ENCODE results near the gene PFN3.

Gene PFN3

GRCh38 chr5:177399997-177400868 lies at the start of gene PFN3:
Gene PFN3, minus strand, starts transcription at chr5:177400661. Its CDS starts 85 bp downstream, at chr5:177400576.
- no peaks in the 10 kb centered on the region for H3K36me3 ChIP-seq (ENCODE audit: insufficient read depth, low read length)
- H3K27ac ChIP-seq (ENCODE audit: low read depth, low read length) = no peak within 1 kb of the TSS
- no peak within 1 kb of the TSS for H3K9ac ChIP-seq (ENCODE audit: low read length)
- no peak within 1 kb of the TSS for H3K4me3 ChIP-seq (ENCODE audit: low read depth in 1 of 2, low read length in 2 of 2)
- H3K9me3 ChIP-seq (ENCODE audit: low read length) = no peaks in the 10 kb centered on the region
- H3K27me3 ChIP-seq (ENCODE audit: control insufficient read depth in 1 of 2, insufficient read depth in 2 of 2, low read length in 2 of 2) = peaks cover 49 to 85% of the 10 kb centered on the region in 2 donors
- peaks cover 23% of the 10 kb centered on the region for H3K4me1 ChIP-seq (ENCODE audit: insufficient read depth, low read length)

- no peak overlapping the region for H3K27ac ChIP-seq (ENCODE audit: low read depth, low read length)
- no peak overlapping the region for H3K4me3 ChIP-seq (ENCODE audit: low read depth in 1 of 2, low read length in 2 of 2)
- no peaks in the 10 kb centered on the region for H3K9me3 ChIP-seq (ENCODE audit: low read length)
- H3K4me1 ChIP-seq (ENCODE audit: insufficient read depth, low read length) = peaks cover 22% of the 10 kb centered on the region
- H3K9ac ChIP-seq (ENCODE audit: low read length) = no peak overlapping the region
- no peaks in the 10 kb centered on the region for H3K36me3 ChIP-seq (ENCODE audit: insufficient read depth, low read length)
- peaks cover 47 to 66% of the 10 kb centered on the region in 2 donors for H3K27me3 ChIP-seq (ENCODE audit: control insufficient read depth in 1 of 2, insufficient read depth in 2 of 2, low read length in 2 of 2)
Measured at GRCh38 chr5:177449140-177450061, 48.9 kb upstream of the PFN3 start.

- H3K27ac ChIP-seq (ENCODE audit: low read depth, low read length) = no peak overlapping the region
- H3K36me3 ChIP-seq (ENCODE audit: insufficient read depth, low read length) = no peaks in the 10 kb centered on the region
- H3K9ac ChIP-seq (ENCODE audit: low read length) = no peak overlapping the region
- H3K4me1 ChIP-seq (ENCODE audit: insufficient read depth, low read length) = peaks cover 15% of the 10 kb centered on the region
- H3K4me3 ChIP-seq (ENCODE audit: low read depth in 1 of 2, low read length in 2 of 2) = no peak overlapping the region
- H3K27me3 ChIP-seq (ENCODE audit: control insufficient read depth in 1 of 2, insufficient read depth in 2 of 2, low read length in 2 of 2) = peaks cover 47 to 65% of the 10 kb centered on the region in 2 donors
- H3K9me3 ChIP-seq (ENCODE audit: low read length) = no peaks in the 10 kb centered on the region
Measured at GRCh38 chr5:177448244-177448950, 47.9 kb upstream of the PFN3 start.

- Histone ChIP-seq H3K9ac (ENCODE audit: low read length) (no peak overlapping the region), H3K9me3 (ENCODE audit: low read length) (no peaks in the 10 kb centered on the region), H3K27ac (ENCODE audit: low read depth, low read length) (no peak overlapping the region), H3K4me3 (ENCODE audit: low read depth in 1 of 2, low read length in 2 of 2) (no peak overlapping the region), H3K36me3 (ENCODE audit: insufficient read depth, low read length) (no peaks in the 10 kb centered on the region), H3K4me1 (ENCODE audit: insufficient read depth, low read length) (peaks cover 15% of the 10 kb centered on the region), H3K27me3 (ENCODE audit: control insufficient read depth in 1 of 2, insufficient read depth in 2 of 2, low read length in 2 of 2) (peaks cover 42 to 58% of the 10 kb centered on the region in 2 donors)
Measured at GRCh38 chr5:177447611-177448243, 47.3 kb upstream of the PFN3 start.

- H3K36me3 ChIP-seq (ENCODE audit: insufficient read depth, low read length) = peaks cover 5% of the 10 kb centered on the region
- peaks cover 37 to 52% of the 10 kb centered on the region in 2 donors for H3K27me3 ChIP-seq (ENCODE audit: control insufficient read depth in 1 of 2, insufficient read depth in 2 of 2, low read length in 2 of 2)
- H3K9me3 ChIP-seq (ENCODE audit: low read length) = no peaks in the 10 kb centered on the region
- no peak overlapping the region for H3K9ac ChIP-seq (ENCODE audit: low read length)
- H3K4me3 ChIP-seq (ENCODE audit: low read depth in 1 of 2, low read length in 2 of 2) = peak overlapping the region; percentile 48 to 56
- peaks cover 15% of the 10 kb centered on the region for H3K4me1 ChIP-seq (ENCODE audit: insufficient read depth, low read length)
- no peak overlapping the region for H3K27ac ChIP-seq (ENCODE audit: low read depth, low read length)
Measured at GRCh38 chr5:177447066-177447610, 46.7 kb upstream of the PFN3 start.

GRCh38 chr5:177446200-177447065 lies 46.0 kb upstream of the PFN3 start, which contains the start of gene PRR7:
Gene PRR7, plus strand, starts transcription at chr5:177446814. Its CDS starts 8,254 bp downstream, at chr5:177455068.
- H3K27ac ChIP-seq (ENCODE audit: low read depth, low read length) = no peak within 1 kb of the TSS

GRCh38 chr5:177445917-177446199 lies 45.4 kb upstream of the PFN3 start:
- Histone ChIP-seq H3K36me3 (ENCODE audit: insufficient read depth, low read length) (peaks cover 5% of the 10 kb centered on the region), H3K27me3 (ENCODE audit: control insufficient read depth in 1 of 2, insufficient read depth in 2 of 2, low read length in 2 of 2) (peaks cover 34 to 46% of the 10 kb centered on the region in 2 donors), H3K9ac (ENCODE audit: low read length) (no peak overlapping the region), H3K9me3 (ENCODE audit: low read length) (no peaks in the 10 kb centered on the region), H3K4me3 (ENCODE audit: low read depth in 1 of 2, low read length in 2 of 2) (peak overlapping the region in 1 of 2 donors; percentile 56), H3K4me1 (ENCODE audit: insufficient read depth, low read length) (peaks cover 15% of the 10 kb centered on the region), H3K27ac (ENCODE audit: low read depth, low read length) (no peak overlapping the region)

More at GRCh38 chr5:177446200-177447065, 46.0 kb upstream of the PFN3 start, which contains the start of gene PRR7:
- H3K9me3 ChIP-seq (ENCODE audit: low read length) = no peaks in the 10 kb centered on the region
- no peak within 1 kb of the TSS for H3K9ac ChIP-seq (ENCODE audit: low read length)
- peaks cover 34 to 49% of the 10 kb centered on the region in 2 donors for H3K27me3 ChIP-seq (ENCODE audit: control insufficient read depth in 1 of 2, insufficient read depth in 2 of 2, low read length in 2 of 2)
- H3K4me3 ChIP-seq (ENCODE audit: low read depth in 1 of 2, low read length in 2 of 2) = peak within 1 kb of the TSS; percentile 48 to 56
- H3K4me1 ChIP-seq (ENCODE audit: insufficient read depth, low read length) = peaks cover 15% of the 10 kb centered on the region
- H3K36me3 ChIP-seq (ENCODE audit: insufficient read depth, low read length) = peaks cover 5% of the 10 kb centered on the region

- H3K27me3 ChIP-seq (ENCODE audit: control insufficient read depth in 1 of 2, insufficient read depth in 2 of 2, low read length in 2 of 2) = peaks cover 28 to 40% of the 10 kb centered on the region in 2 donors
- peaks cover 15% of the 10 kb centered on the region for H3K4me1 ChIP-seq (ENCODE audit: insufficient read depth, low read length)
- H3K9me3 ChIP-seq (ENCODE audit: low read length) = no peaks in the 10 kb centered on the region
- H3K4me3 ChIP-seq (ENCODE audit: low read depth in 1 of 2, low read length in 2 of 2) = no peak overlapping the region
- no peak overlapping the region for H3K27ac ChIP-seq (ENCODE audit: low read depth, low read length)
- peaks cover 5% of the 10 kb centered on the region for H3K36me3 ChIP-seq (ENCODE audit: insufficient read depth, low read length)
- H3K9ac ChIP-seq (ENCODE audit: low read length) = no peak overlapping the region
Measured at GRCh38 chr5:177445052-177445916, 44.8 kb upstream of the PFN3 start.
